ENCODE measurements around the gene ZNF211. TPM values are rescaled to one million over a fixed set of nuclear protein-coding genes. Genes with fewer than 3 reads are reported as not detected.
A peak's percentile ranks its signal among the peaks of the same experiment; 100 is the strongest.

Gene ZNF211
- total and polyA plus RNA-seq, 11 donors = 5.6 to 14.4 (median 9.0) TPM

- Histone ChIP-seq H3K4me1 (peaks cover 0 to 20% (median 15%) of the 10 kb centered on the region in 12 donors), H3K4me3 (no peak overlapping the region), H3K27ac (no peak overlapping the region), H3K27me3 (no peaks in the 10 kb centered on the region), H3K9me3 (peaks cover 0 to 90% (median 63%) of the 10 kb centered on the region in 12 donors), H3K36me3 (peaks cover 4 to 68% (median 29%) of the 10 kb centered on the region in 9 donors)
- DNase-seq (no peak), ATAC-seq (no peak)
- no peak for TF ChIP-seq POLR2A (IDR thresholded peaks at IDR 0.05)
- TF ChIP-seq CTCF (IDR thresholded peaks at IDR 0.05) = no peak
- intact Hi-C loops (cut with DNase I) = loop anchor here in 1 of 10 donors (10.0 kb wide), 1 partner anchor 417 kb away; the partner anchor contains the start of gene ZNF606
- WGBS, 4 donors = 94 to 100% (median 99%) methylated on average over 1 of the region's 1 CpG
These were observed 45.4 kb upstream of the ZNF211 start for GRCh38 chr19:57587529-57587928.

- intact Hi-C loops (cut with DNase I) = loop anchor here in 2 of 10 donors (2.0 kb wide), 1 partner anchor 15 kb away; the partner anchor contains the start of gene ZIK1 (in 2 of the 2)
- no peak for DNase-seq
These were observed 33.6 kb upstream of the ZNF211 start for GRCh38 chr19:57599377-57599760.

GRCh38 chr19:57599761-57600383 is 33.1 kb upstream of the ZNF211 start, which contains the start of gene ZNF530:
Gene ZNF530 (plus strand): TSS chr19:57599885. CDS start chr19:57604346, 4,461 bp downstream.
- intact Hi-C loops (cut with DNase I) = loop anchor here in 2 of 10 donors (2.0 kb wide), 1 partner anchor 15 kb away; the partner anchor contains the start of gene ZIK1 (in 2 of the 2)
- WGBS, 4 donors = 1 to 2% (median 1%) methylated on average over 16 to 53 of the region's 53 CpGs
- Histone ChIP-seq H3K27ac (peak within 1 kb of the TSS in 11 of 12 donors; percentile 22 to 80 (median 68)), H3K4me1 (peaks cover 4 to 19% (median 9%) of the 10 kb centered on the region in 12 donors), H3K36me3 (peaks cover 0 to 14% (median 6%) of the 10 kb centered on the region in 9 donors), H3K27me3 (no peaks in the 10 kb centered on the region), H3K4me3 (peak within 1 kb of the TSS; percentile 68 to 99 (median 82)), H3K9me3 (peaks cover 0 to 49% (median 3%) of the 10 kb centered on the region in 12 donors)
- DNase-seq (peak; percentile 96 to 98 (median 97)), ATAC-seq (peak; percentile 99 to 100 (median 99))
- TF ChIP-seq CTCF (IDR thresholded peaks at IDR 0.05) (peak in 1 of 12 donors; percentile 21), POLR2A (IDR thresholded peaks at IDR 0.05) (peak in 1 of 2 donors; percentile 5)

More at GRCh38 chr19:57599377-57599760, 33.6 kb upstream of the ZNF211 start:
- WGBS, 4 donors = 47 to 48% (median 47%) methylated on average over 8 of the region's 8 CpGs
- H3K36me3 ChIP-seq = peaks cover 0 to 9% (median under 1%) of the 10 kb centered on the region in 9 donors
- no peaks in the 10 kb centered on the region for H3K27me3 ChIP-seq
- H3K4me3 ChIP-seq = peak overlapping the region; percentile 68 to 99 (median 82)
- peak overlapping the region in 11 of 12 donors; percentile 22 to 80 (median 68) for H3K27ac ChIP-seq
- peaks cover 0 to 44% (median 2%) of the 10 kb centered on the region in 12 donors for H3K9me3 ChIP-seq
- H3K4me1 ChIP-seq = peaks cover 4 to 19% (median 9%) of the 10 kb centered on the region in 12 donors
- no peak for TF ChIP-seq POLR2A (IDR thresholded peaks at IDR 0.05)
- TF ChIP-seq CTCF (IDR thresholded peaks at IDR 0.05) = peak in 1 of 12 donors; percentile 12
- no peak for ATAC-seq

GRCh38 chr19:57606931-57607330 is 26.0 kb upstream of the ZNF211 start:
- Histone ChIP-seq H3K9me3 (peaks cover 0 to 90% (median 24%) of the 10 kb centered on the region in 12 donors), H3K4me1 (no peaks in the 10 kb centered on the region), H3K4me3 (no peak overlapping the region), H3K27ac (no peak overlapping the region), H3K27me3 (no peaks in the 10 kb centered on the region), H3K36me3 (peaks cover 0 to 42% (median 27%) of the 10 kb centered on the region in 9 donors)
- ATAC-seq = no peak
- DNase-seq = no peak
- WGBS, 4 donors = 92 to 99% (median 96%) methylated on average over 5 of the region's 5 CpGs
- TF ChIP-seq POLR2A (IDR thresholded peaks at IDR 0.05) (no peak), CTCF (IDR thresholded peaks at IDR 0.05) (no peak)
- intact Hi-C loops (cut with DNase I) = no loop called here

Measured in heart left ventricle (tissue), 16 donors.